H1 (cell line): Measurements from ENCODE around the gene ADAMTS17. TPM values are rescaled to one million over a fixed set of nuclear protein-coding genes. Genes with fewer than 3 reads are reported as not detected.

Source experiments
- CTCF ChIA-PET: fragments of 300-600 bp; sonication (Branson Sonifier 250); formaldehyde crosslinking; loops from one replicate; lab custom pipeline; 2021; ENCODE audit not compliant: partially characterized antibody; lab: Charles Lee
- POLR2A ChIA-PET: fragments of 300-600 bp; sonication (Branson Sonifier 250); formaldehyde crosslinking; loops from one replicate; lab custom pipeline; 2021; ENCODE audit warnings: inconsistent platforms; ENCODE audit not compliant: partially characterized antibody; lab: Charles Lee
- DNase-seq, 2 experiments: peaks; one replicate each; pipeline versions ENCODE4 v3.0.0 to v3.0.0-alpha.2; 2010 to 2022; ENCODE audit warnings: low spot score in 2 of 2, low read depth in 1 of 2, mixed read lengths in 1 of 2
- FAIRE-seq: peaks from 2 replicates; lab custom pipeline; 2011; peaks lifted over from hg19 to GRCh38; lab: Jason Lieb, UNC
- H2AFZ ChIP-seq: 2 replicates; pipeline ENCODE4 v1.8.1; 2012; ENCODE audit warnings: low read length, inconsistent platforms
- H2AK5ac ChIP-seq: 2 replicates; pipeline ENCODE4 v1.6.1; 2013; ENCODE audit warnings: low read depth, low read length
- H2BK120ac ChIP-seq: replicated peaks from 2 replicates; pipeline ENCODE3; 2013; ENCODE audit warnings: low read depth, low read length, inconsistent platforms
- H2BK12ac ChIP-seq: 2 replicates; pipeline ENCODE4 v1.6.1; 2013; ENCODE audit warnings: low read depth, low read length
- H2BK15ac ChIP-seq: 2 replicates; pipeline ENCODE4 v1.6.1; 2013; ENCODE audit warnings: low read length
- H2BK20ac ChIP-seq: 2 replicates; pipeline ENCODE4 v1.6.1; 2013; ENCODE audit warnings: low read length
- H2BK5ac ChIP-seq: 2 replicates; pipeline ENCODE4 v1.6.1; 2013; ENCODE audit warnings: low read depth, low read length
- H3K14ac ChIP-seq: 2 replicates; pipeline ENCODE4 v1.6.1; 2013; ENCODE audit warnings: inconsistent platforms; ENCODE audit not compliant: insufficient read length
- H3K18ac ChIP-seq: 2 replicates; pipeline ENCODE4 v1.6.1; 2013; ENCODE audit warnings: low read length; ENCODE audit errors: extremely low read depth
- H3K23ac ChIP-seq: 2 replicates; pipeline ENCODE4 v1.6.1; 2013; ENCODE audit warnings: inconsistent platforms; ENCODE audit not compliant: insufficient read length
- H3K23me2 ChIP-seq: 2 replicates; pipeline ENCODE4 v1.6.1; 2013; ENCODE audit warnings: low read depth, low read length
- H3K27ac ChIP-seq: 2 replicates; pipeline ENCODE4 v1.6.1; 2011; ENCODE audit warnings: low read depth, low read length, inconsistent platforms
- H3K27me3 ChIP-seq, 4 experiments: replicated peaks in 1 of 4; 1 replicate in 1 of 4; 2 replicates in 3 of 4; pipeline versions ENCODE4 v1.6.1 to v1.8.1; 2011 to 2013; ENCODE audit warnings: low read length in 3 of 4, mild to moderate bottlenecking in 3 of 4, inconsistent platforms in 2 of 4, mixed read lengths in 2 of 4, moderate library complexity in 1 of 4; ENCODE audit not compliant: control insufficient read depth in 3 of 4, insufficient read depth in 3 of 4; ENCODE audit errors: extremely low read depth in 1 of 4
- H3K36me3 ChIP-seq, 4 experiments: 2 replicates each; pipeline versions ENCODE4 v1.6.1 to v1.8.1; 2011 to 2013; ENCODE audit warnings: mild to moderate bottlenecking in 4 of 4, low read length in 3 of 4, moderate library complexity in 2 of 4, control low read depth in 1 of 4, inconsistent platforms in 1 of 4; ENCODE audit not compliant: insufficient read depth in 4 of 4, control insufficient read depth in 2 of 4
- H3K4ac ChIP-seq: replicated peaks from 2 replicates; pipeline ENCODE3; 2013; ENCODE audit warnings: low read length, low read depth, mixed read lengths, inconsistent platforms; ENCODE audit not compliant: insufficient read length
- H3K4me1 ChIP-seq, 4 experiments: replicated peaks in 1 of 4; 1 replicate in 1 of 4; 2 replicates in 3 of 4; pipeline versions ENCODE4 v1.6.1 to v1.8.1; 2011 to 2013; ENCODE audit warnings: low read length in 3 of 4, inconsistent platforms in 2 of 4, mixed read lengths in 1 of 4; ENCODE audit not compliant: insufficient read depth in 4 of 4, control insufficient read depth in 3 of 4
- H3K4me2 ChIP-seq, 2 experiments: 2 replicates each; pipeline versions ENCODE4 v1.6.1 to v1.8.1; 2011 to 2013; ENCODE audit warnings: low read depth in 2 of 2, low read length in 2 of 2, control low read depth in 1 of 2, inconsistent platforms in 1 of 2, mild to moderate bottlenecking in 1 of 2; ENCODE audit not compliant: insufficient read depth in 1 of 2
- H3K4me3 ChIP-seq, 4 experiments: fragments of 200-600, 300-600 bp in 1 of 4; sonication (generic), shearing (Covaris generic), sonication (Bioruptor Twin) in 1 of 4; 2 replicates each; pipeline versions ENCODE4 v1.5.1 to v1.8.1; 2011 to 2016; ENCODE audit warnings: low read length in 4 of 4, low read depth in 3 of 4, control low read depth in 2 of 4, inconsistent platforms in 2 of 4, mild to moderate bottlenecking in 2 of 4, mixed read lengths in 1 of 4, moderate library complexity in 1 of 4; ENCODE audit not compliant: insufficient read depth in 2 of 4; ENCODE audit errors: extremely low read depth in 1 of 4
- H3K56ac ChIP-seq: replicated peaks from 2 replicates; pipeline ENCODE3; 2013; ENCODE audit warnings: low read depth, mild to moderate bottlenecking, mixed read lengths, low read length, inconsistent platforms; ENCODE audit not compliant: insufficient read length
- H3K79me1 ChIP-seq: 2 replicates; pipeline ENCODE4 v1.6.1; 2013; ENCODE audit warnings: low read depth, low read length, control low read depth
- H3K79me2 ChIP-seq, 2 experiments: 2 replicates each; pipeline versions ENCODE4 v1.6.1 to v1.8.1; 2012 to 2013; ENCODE audit warnings: low read length in 2 of 2, mild to moderate bottlenecking in 2 of 2, inconsistent platforms in 1 of 2; ENCODE audit not compliant: insufficient read depth in 2 of 2, control insufficient read depth in 1 of 2
- H3K9ac ChIP-seq, 4 experiments: replicated peaks in 1 of 4; 1 replicate in 1 of 4; 2 replicates in 3 of 4; pipeline versions ENCODE4 v1.6.1 to v1.8.1; 2011 to 2013; ENCODE audit warnings: low read depth in 3 of 4, low read length in 3 of 4, control low read depth in 2 of 4, mild to moderate bottlenecking in 2 of 4, moderate library complexity in 2 of 4, inconsistent platforms in 1 of 4; ENCODE audit errors: extremely low read depth in 1 of 4
- H3K9me3 ChIP-seq, 2 experiments: 2 replicates each; pipeline versions ENCODE4 v1.6.1 to v1.8.1; 2012 to 2013; ENCODE audit warnings: mild to moderate bottlenecking in 2 of 2, moderate library complexity in 2 of 2, control low read depth in 1 of 2, inconsistent platforms in 1 of 2, low read depth in 1 of 2, low read length in 1 of 2, mixed read lengths in 1 of 2; ENCODE audit not compliant: insufficient read depth in 2 of 2
- H4K20me1 ChIP-seq, 2 experiments: replicated peaks in 1 of 2; 2 replicates each; pipeline versions ENCODE3 to v1.8.1; 2011 to 2013; ENCODE audit warnings: inconsistent platforms in 2 of 2, low read length in 2 of 2, mild to moderate bottlenecking in 1 of 2; ENCODE audit not compliant: insufficient read depth in 2 of 2, control insufficient read depth in 1 of 2
- H4K5ac ChIP-seq: 2 replicates; pipeline ENCODE4 v1.6.1; 2013; ENCODE audit warnings: low read length, low read depth, mixed read lengths, inconsistent platforms; ENCODE audit not compliant: insufficient read length
- H4K8ac ChIP-seq: 2 replicates; pipeline ENCODE4 v1.8.0; 2013; ENCODE audit warnings: mild to moderate bottlenecking, moderate library complexity, low read length, inconsistent platforms; ENCODE audit not compliant: insufficient read depth; ENCODE audit errors: extremely low read depth
- H4K91ac ChIP-seq: replicated peaks from 2 replicates; pipeline ENCODE3; 2013; ENCODE audit warnings: low read length, mixed read lengths, inconsistent platforms; ENCODE audit not compliant: insufficient read length
- ASH2L ChIP-seq: fragments of 200-600, 300-600 bp; sonication (generic); IDR thresholded peaks from one replicate; pipeline ENCODE4 v1.7.1; 2017; ENCODE audit warnings: low read length
- BRCA1 ChIP-seq: IDR thresholded peaks from 2 replicates; pipeline ENCODE4 v1.6.1; 2012; ENCODE audit warnings: low read depth, low read length, improper control_type of control experiment
- CBX8 ChIP-seq: fragments of 300-800, 300-1000 bp; sonication (generic); IDR thresholded peaks from 2 replicates; pipeline ENCODE4 v1.7.1; 2016; ENCODE audit warnings: low read depth, low read length, borderline replicate concordance
- EZH2 ChIP-seq: fragments of 200-600 bp; sonication (generic); IDR thresholded peaks from 2 replicates; pipeline ENCODE4 v1.7.1; 2012; ENCODE audit warnings: low read depth, mild to moderate bottlenecking, moderate library complexity, low read length, inconsistent platforms; ENCODE audit not compliant: severe bottlenecking
- POLR2A ChIP-seq, 2 experiments: IDR thresholded peaks; 1 replicate in 1 of 2; 2 replicates in 1 of 2; pipeline ENCODE4 v1.6.1; 2011; ENCODE audit warnings: low read depth in 2 of 2, low read length in 2 of 2, mild to moderate bottlenecking in 2 of 2; ENCODE audit errors: control extremely low read depth in 1 of 2
- RBBP5 ChIP-seq: IDR thresholded peaks from 2 replicates; pipeline ENCODE4 v1.7.1; 2012; ENCODE audit warnings: low read depth, mild to moderate bottlenecking, inconsistent platforms, low read length, moderate library complexity, borderline replicate concordance
- RNF2 ChIP-seq: fragments of 200-900, 300-1000 bp; sonication (generic); IDR thresholded peaks from 2 replicates; pipeline ENCODE4 v1.7.1; 2016; ENCODE audit warnings: borderline replicate concordance, low read depth, mild to moderate bottlenecking, antibody characterized with exemption, low read length; ENCODE audit not compliant: poor library complexity, severe bottlenecking; ENCODE audit errors: missing control alignments
- SAP30 ChIP-seq: fragments of 300-600 bp; sonication (generic); IDR thresholded peaks from 2 replicates; pipeline ENCODE4 v1.7.1; 2012; ENCODE audit warnings: low read length, moderate library complexity, mild to moderate bottlenecking, inconsistent platforms; ENCODE audit not compliant: insufficient read depth, insufficient replicate concordance
- SP2 ChIP-seq: IDR thresholded peaks from 2 replicates; pipeline ENCODE4 v1.6.1; 2012; ENCODE audit warnings: mild to moderate bottlenecking, low read length, inconsistent platforms
- SRF ChIP-seq: IDR thresholded peaks from 2 replicates; pipeline ENCODE4 v1.6.1; 2011; ENCODE audit warnings: mild to moderate bottlenecking, low read depth, low read length, moderate library complexity
- WGBS, 2 experiments: shearing (Covaris generic) in 1 of 2; methylation state at CpG; one replicate each; pipeline versions ENCODE4 v1.1.6 to v1.1.7; 2013 to 2015; ENCODE audit warnings: low lambda C conversion rate in 2 of 2, mixed read lengths in 2 of 2, inconsistent platforms in 1 of 2, low coverage in 1 of 2, missing lambda C conversion rate in 1 of 2; ENCODE audit not compliant: insufficient replicate concordance in 2 of 2, insufficient coverage in 1 of 2, insufficient read length in 1 of 2; ENCODE audit errors: extremely low coverage in 1 of 2, missing lambda C conversion rate in 1 of 2; 5-methylcytosine and 5-hydroxymethylcytosine counted together
- polyA plus RNA-seq, 7 experiments: library from polyadenylated mRNA; depleted of rRNA in 3 of 7; stranded (reverse) in 5 of 7; unstranded in 2 of 7; fragments of >200 nt in 5 of 7; fragments of 200-250 nt in 2 of 7; gene quantifications; 1 replicate in 5 of 7; 2 replicates in 1 of 7; 4 replicates in 1 of 7; pipeline versions ENCODE4 v1.2.1 to v1.2.3, GENCODE V29; 2011 to 2013; ENCODE audit warnings: missing spikeins in 2 of 7, mixed read lengths in 2 of 7
- total RNA-seq: library from RNA; stranded (reverse); fragmentation: NEBNext Ultra II Directional; extraction: Animal tissue kit (Norgen Biotek cat#: 25700); gene quantifications from 2 replicates; pipeline ENCODE4 v1.2.1, GENCODE V29; 2021

The ADAMTS17 gene
- total and polyA plus RNA-seq, 2 of the 8 experiments (the other 6 are each of a cell fraction or from before 2014, with no cell fraction given): 0.51 to 1.7 TPM

DNA sequence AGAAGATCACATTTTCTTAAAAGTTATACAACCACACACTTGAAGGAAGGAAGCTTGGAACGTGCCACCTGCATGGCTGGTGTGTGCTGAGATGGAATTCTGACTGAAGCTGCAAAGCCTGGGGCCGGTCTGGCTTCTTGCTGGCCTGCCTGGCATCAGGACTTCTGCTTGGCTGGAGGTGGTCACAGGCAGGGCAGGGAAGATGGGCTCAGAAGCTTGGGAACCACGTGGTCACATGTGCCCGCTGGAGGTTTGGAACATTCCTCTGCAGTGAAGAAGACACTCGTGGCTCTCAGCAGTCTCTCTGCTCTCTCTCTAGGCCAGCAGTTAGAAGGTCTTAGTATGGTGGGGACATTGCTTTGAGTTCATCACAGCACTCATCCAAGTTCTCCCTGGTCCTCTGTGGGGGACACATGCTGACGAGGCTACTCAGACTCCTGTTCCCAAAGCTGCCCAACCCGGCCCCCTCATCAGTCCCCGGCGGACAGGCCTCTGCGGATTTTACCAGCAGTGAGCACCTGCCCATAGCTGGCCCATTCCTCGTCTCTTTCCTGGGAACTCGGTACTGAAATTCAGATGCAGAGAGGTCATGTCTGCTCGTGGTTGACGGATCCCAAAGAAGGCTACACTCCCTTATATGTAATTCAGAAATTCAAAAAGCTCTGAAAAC is 229.0 kb downstream of the ADAMTS17 start:
- Histone ChIP-seq H4K8ac (no peak overlapping the region), H2AK5ac (no peak overlapping the region), H3K4me3 (no peak overlapping the region), H2AFZ (no peak overlapping the region), H3K9ac (no peak overlapping the region), H3K4me2 (no peak overlapping the region), H2BK120ac (no peak overlapping the region), H4K5ac (no peak overlapping the region), H3K79me2 (no peaks in the 10 kb centered on the region), H3K56ac (no peak overlapping the region), H3K4ac (no peak overlapping the region), H3K4me1 (peaks cover 0 to 4% (median 0%) of the 10 kb centered on the region in 4 experiments; a peak in 2 of 7 replicates), H3K27me3 (no peaks in the 10 kb centered on the region), H4K20me1 (no peaks in the 10 kb centered on the region), H2BK20ac (no peak overlapping the region), H3K23ac (no peak overlapping the region), H2BK15ac (no peak overlapping the region), H2BK5ac (no peak overlapping the region), H3K27ac (no peak overlapping the region), H3K36me3 (no peaks in the 10 kb centered on the region), H3K9me3 (no peaks in the 10 kb centered on the region), H3K18ac (no peak overlapping the region), H3K14ac (no peak overlapping the region), H3K23me2 (no peaks in the 10 kb centered on the region), H3K79me1 (no peaks in the 10 kb centered on the region), H2BK12ac (no peak overlapping the region), H4K91ac (no peak overlapping the region)
- POLR2A ChIA-PET: interaction anchor here (1.1 kb wide), 1 partner anchor 13 kb away, joined by 3 read pairs; no protein-coding TSS in a partner anchor
- 86% methylated on average over 14 of the region's 14 CpGs; no CpG with 5 or more reads in 1 of the 2 experiments for WGBS, 2 experiments
- DNase-seq (no peak), FAIRE-seq (no peak)
- CTCF ChIA-PET: interaction anchor here (0.6 to 2.0 kb wide), 10 partner anchors 12 to 237 kb away, joined by 3 to 5 read pairs (median 3); no protein-coding TSS in a partner anchor
- no peak for TF ChIP-seq POLR2A (IDR thresholded peaks at IDR 0.05; ENCODE audit: control extremely low read depth in 1 of 2, low read depth in 2 of 2, low read length in 2 of 2)
- no peak for TF ChIP-seq BRCA1
- TF ChIP-seq SAP30: no peak
- no peak for TF ChIP-seq CBX8
- TF ChIP-seq SRF: no peak
- no peak for TF ChIP-seq RBBP5
- TF ChIP-seq ASH2L: no peak
- TF ChIP-seq RNF2: no peak
- no peak for TF ChIP-seq SP2
- no peak for TF ChIP-seq EZH2
